GM18505 (cell line): Measurements from ENCODE around the gene SLC25A45.

Experiments
- ATAC-seq: cut with Tn5 transposase; IDR thresholded peaks from one replicate; pipeline ENCODE4 v1.9.1; 2021; ENCODE audit not compliant: unreplicated experiment
- POLR2A ChIP-seq: IDR thresholded peaks from 4 replicates; pipeline ENCODE4 v1.6.1; 2011; ENCODE audit warnings: borderline replicate concordance; ENCODE audit not compliant: insufficient read depth, insufficient read length; ENCODE audit errors: extremely low read depth

SLC25A45 gene

DNA sequence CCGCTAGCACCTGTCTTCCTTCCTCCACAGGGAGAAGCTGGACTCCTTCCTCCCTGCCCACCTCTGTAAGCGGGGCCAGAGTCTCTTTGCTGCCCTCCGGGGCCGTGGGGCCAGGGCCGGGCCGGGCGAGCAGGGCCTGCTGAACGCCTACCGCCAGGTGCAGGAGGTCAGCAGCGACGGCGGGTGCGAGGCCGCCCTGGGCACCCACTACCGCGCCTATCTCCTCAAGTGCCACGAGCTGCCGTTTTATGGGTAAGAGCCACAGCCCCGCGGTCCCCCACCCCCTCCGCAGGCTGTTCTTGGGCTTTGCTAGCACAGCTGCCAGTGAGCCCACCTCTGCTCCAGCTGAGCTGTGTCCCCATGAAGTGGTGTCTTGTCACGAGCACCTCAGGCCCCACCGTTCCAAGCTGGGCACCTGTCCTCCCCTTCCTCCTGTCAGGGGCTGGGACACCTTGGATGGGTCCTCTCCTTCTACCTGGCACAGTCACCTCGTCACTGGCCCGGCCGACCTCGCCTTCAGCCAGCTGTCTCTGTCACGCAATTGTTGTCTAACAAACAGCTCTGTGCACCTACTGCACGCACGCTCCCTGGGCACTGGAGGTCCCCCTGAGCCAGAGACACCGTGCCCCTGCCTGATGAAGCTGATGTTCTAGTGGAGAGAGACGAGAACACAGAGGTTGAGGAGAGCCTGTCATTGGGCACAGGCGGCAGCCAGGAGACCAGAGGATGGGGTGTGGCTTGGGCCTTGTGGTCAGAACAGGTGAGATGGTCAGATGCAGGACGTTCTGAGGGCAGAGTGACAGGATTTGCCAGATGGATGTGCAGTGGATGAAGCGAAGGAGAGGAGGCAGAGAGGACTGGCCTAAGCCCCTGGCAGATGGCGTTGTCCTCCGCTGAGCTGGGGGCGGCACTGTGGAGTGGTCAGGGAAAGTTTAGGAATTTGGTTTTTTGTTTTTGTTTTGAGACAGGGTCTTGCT is 14.6 kb upstream of the SLC25A45 start:
- TF ChIP-seq POLR2A = no peak
- no peak for ATAC-seq

GRCh38 chr11:65395961-65396530 is 13.6 kb upstream of the SLC25A45 start:
- ATAC-seq = no peak
- TF ChIP-seq POLR2A = no peak

DNA sequence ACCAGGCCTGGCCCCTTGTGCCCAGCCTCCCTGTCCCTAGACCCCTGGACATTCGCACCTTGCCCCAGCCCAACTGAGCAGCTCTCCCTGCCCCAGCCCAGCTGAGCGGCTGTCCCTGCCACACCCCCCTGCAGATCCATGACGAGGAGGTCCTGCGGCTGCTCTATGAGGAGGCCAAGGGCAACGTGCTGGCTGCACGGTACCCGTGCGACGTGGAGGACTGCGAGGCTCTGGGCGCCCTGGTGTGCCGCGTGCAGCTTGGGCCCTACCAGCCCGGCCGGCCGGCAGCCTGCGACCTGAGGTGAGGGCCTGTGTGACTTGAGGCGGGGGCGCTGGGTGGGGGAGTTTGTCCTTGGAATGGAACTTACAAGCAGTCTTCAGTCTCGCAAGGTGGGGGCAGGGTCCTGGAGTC is 11.7 kb upstream of the SLC25A45 start:
- TF ChIP-seq POLR2A = no peak
- no peak for ATAC-seq

GRCh38 chr11:65393513-65394079 is 11.2 kb upstream of the SLC25A45 start:
- no peak for TF ChIP-seq POLR2A

GRCh38 chr11:65392899-65393298 is 10.5 kb upstream of the SLC25A45 start:
- no peak for TF ChIP-seq POLR2A
- ATAC-seq = no peak

More at GRCh38 chr11:65393513-65394079, 11.2 kb upstream of the SLC25A45 start:
- ATAC-seq = no peak

GRCh38 chr11:65392186-65392829 is 9.9 kb upstream of the SLC25A45 start:
- no peak for ATAC-seq
- no peak for TF ChIP-seq POLR2A

GRCh38 chr11:65390996-65391395 is 8.6 kb upstream of the SLC25A45 start:
- no peak for ATAC-seq
- no peak for TF ChIP-seq POLR2A

DNA sequence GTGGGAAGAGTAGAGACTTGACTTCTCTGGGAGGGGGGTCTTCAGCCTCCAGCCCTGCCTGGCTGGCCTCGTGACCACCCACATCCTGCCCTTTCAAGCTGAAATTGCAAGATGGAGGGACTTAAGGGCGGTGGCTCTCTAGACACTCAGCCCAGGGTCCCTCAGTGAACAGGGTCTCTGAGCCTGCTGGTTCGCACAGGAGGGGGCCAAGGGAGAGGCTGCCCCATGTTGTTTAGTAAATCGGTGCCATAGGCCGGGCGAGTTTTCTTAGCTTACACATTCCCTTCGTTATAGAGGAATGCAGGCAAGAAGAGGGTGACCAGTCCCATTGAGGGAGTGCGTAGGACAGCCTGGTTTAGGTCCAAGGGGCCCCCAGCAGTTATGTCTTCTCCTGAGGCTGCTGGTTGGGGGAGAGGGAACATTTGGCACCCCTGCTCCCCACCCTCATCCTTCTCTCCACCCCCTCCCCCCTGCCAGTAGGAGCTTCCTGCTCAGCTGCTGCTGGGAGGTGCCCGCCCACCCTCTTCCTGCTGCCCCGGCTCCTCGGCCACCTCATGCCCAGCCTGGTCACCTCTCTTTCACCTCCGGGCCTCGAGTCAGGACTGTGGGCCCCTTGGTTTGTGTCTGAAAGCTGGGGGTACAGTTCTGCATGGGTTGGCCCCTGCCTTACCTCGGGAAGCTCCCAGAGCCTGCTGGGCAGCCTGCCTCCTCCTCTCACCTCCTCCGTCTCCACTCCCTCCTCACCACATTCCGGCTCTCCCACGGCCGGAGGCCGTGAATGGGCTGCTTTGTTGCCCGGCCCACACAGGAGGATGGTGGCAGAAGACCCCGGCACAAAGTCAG is 7.9 kb upstream of the SLC25A45 start:
- ATAC-seq = no peak
- TF ChIP-seq POLR2A = no peak

GRCh38 chr11:65389294-65389980 is 7.0 kb upstream of the SLC25A45 start:
- ATAC-seq = no peak

DNA sequence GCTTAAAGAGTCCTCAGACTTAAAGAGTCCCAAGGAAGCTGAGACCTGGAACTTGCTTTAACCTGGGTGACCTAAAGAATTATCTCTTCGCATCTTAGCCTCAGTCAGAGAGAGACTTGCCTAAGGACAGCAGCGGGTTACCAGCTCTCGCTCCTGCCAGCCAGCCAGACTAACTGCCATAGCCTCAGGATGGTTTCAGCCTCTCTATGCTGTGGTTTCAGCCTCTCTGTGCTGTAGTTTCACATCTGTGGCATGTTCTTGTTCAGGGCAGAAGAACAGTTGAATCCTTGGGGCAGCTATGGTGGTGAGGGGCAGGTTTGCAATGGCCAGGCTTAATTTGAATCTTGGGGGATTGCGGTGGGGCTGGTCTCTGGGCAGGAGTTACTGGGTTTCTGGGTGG is 6.3 kb upstream of the SLC25A45 start:
- no peak for ATAC-seq
- no peak for TF ChIP-seq POLR2A

More at GRCh38 chr11:65389294-65389980, 7.0 kb upstream of the SLC25A45 start:
- TF ChIP-seq POLR2A = no peak

DNA sequence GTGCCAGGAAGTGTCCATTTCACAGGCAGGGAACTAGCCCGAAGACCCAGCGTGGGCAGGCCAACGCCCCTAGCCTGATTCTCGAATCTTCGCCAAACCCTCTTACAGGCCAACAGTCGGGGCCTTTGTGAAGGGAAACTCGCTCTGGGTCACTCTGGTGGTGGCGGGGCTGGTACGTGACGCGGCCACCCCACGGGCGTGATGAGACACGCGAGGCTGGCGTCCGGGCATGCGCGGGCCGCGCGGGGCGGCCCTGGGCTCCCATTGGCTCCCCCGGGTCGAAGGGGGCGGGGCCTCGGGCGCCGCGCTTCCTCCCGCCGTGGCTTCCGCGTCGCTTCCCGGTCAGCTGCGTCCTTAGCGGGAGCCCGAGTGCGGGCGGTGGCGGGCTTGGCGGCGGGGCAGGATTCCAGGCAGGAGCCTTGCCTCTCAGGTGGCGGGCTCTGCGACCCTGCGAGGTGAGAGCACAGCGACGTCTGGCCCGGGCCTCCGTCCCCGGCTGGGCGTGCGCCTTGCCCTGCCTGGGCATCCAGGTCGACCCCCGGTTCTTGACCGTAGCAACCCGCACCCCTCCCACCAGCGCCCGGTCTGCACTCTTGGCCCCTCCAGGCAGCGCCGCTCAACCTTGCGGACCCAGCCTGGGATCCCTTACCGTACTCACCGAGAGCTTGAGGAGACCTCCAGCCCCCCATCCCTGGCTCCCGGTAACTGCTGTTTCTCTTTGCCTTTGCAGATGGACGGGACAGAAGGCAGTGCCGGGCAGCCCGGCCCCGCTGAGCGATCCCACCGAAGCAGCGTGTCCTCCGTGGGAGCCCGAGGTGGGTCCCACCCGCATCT is 4.1 kb upstream of the SLC25A45 start, which contains the start of gene FRMD8:
TSS of gene FRMD8 (plus strand) at position 331 of the 834 bp plus-strand sequence. CDS start at position 731, 400 bp downstream.
- peak; percentile 30 for ATAC-seq
- TF ChIP-seq POLR2A = peak; percentile 87
